Neural cell (in vitro differentiated cells): ENCODE data around the gene ZNRF2. TPM values are rescaled to one million over a fixed set of nuclear protein-coding genes. Genes with fewer than 3 reads are reported as not detected.

Source experiments
- H2AFZ ChIP-seq: fragments of 200-600, 300-800 bp; sonication (generic), shearing (Covaris generic); 2 replicates; pipeline ENCODE4 v1.6.0; 2014; ENCODE audit warnings: low read depth, mild to moderate bottlenecking, antibody characterized with exemption, low read length, moderate library complexity
- H3F3A ChIP-seq: fragments of 200-600 bp; shearing (Covaris generic); 2 replicates; pipeline ENCODE4 v1.6.1; 2016; ENCODE audit warnings: mild to moderate bottlenecking, moderate library complexity, mixed read lengths, antibody characterized with exemption, low read length; ENCODE audit not compliant: insufficient read depth, poor library complexity, severe bottlenecking
- H3K27ac ChIP-seq: fragments of 200-600, 300-800 bp; sonication (generic), shearing (Covaris generic); 2 replicates; pipeline ENCODE4 v1.5.1; 2014; ENCODE audit warnings: mild to moderate bottlenecking, low read length, moderate library complexity
- H3K27me3 ChIP-seq: fragments of 300-800, 200-600 bp; sonication (generic), shearing (Covaris generic); 2 replicates; pipeline ENCODE4 v1.6.0; 2014; ENCODE audit warnings: mild to moderate bottlenecking, low read depth, low read length, moderate library complexity; ENCODE audit not compliant: insufficient read depth
- H3K36me3 ChIP-seq: fragments of 300-800, 200-600 bp; sonication (generic), shearing (Covaris generic); 2 replicates; pipeline ENCODE4 v1.5.1; 2014; ENCODE audit warnings: mild to moderate bottlenecking, antibody characterized with exemption, low read length, moderate library complexity; ENCODE audit not compliant: insufficient read depth
- H3K4me2 ChIP-seq: fragments of 300-800, 200-600 bp; sonication (generic), shearing (Covaris generic); 2 replicates; pipeline ENCODE4 v1.6.0; 2014; ENCODE audit warnings: mild to moderate bottlenecking, low read length
- H3K4me3 ChIP-seq: fragments of 300-800, 200-600 bp; sonication (generic), shearing (Covaris generic); 2 replicates; pipeline ENCODE4 v1.5.1; 2014; ENCODE audit warnings: mild to moderate bottlenecking, low read length, moderate library complexity
- H3K79me2 ChIP-seq: fragments of 200-600 bp; shearing (Covaris generic); replicated peaks from 2 replicates; pipeline ENCODE4 v1.6.0; 2014; ENCODE audit warnings: mild to moderate bottlenecking, low read length, moderate library complexity; ENCODE audit not compliant: insufficient read depth
- H3K9ac ChIP-seq: fragments of 300-800, 200-600 bp; sonication (generic), shearing (Covaris generic); 2 replicates; pipeline ENCODE4 v1.6.1; 2016; ENCODE audit warnings: mild to moderate bottlenecking, low read length, mixed read lengths
- H3K9me2 ChIP-seq: fragments of 200-600 bp; shearing (Covaris generic); 2 replicates; pipeline ENCODE4 v1.6.1; 2016; ENCODE audit warnings: mild to moderate bottlenecking, low read length, mixed read lengths; ENCODE audit not compliant: insufficient read depth
- H3K9me3 ChIP-seq: fragments of 200-600, 300-800 bp; sonication (generic), shearing (Covaris generic); 2 replicates; pipeline ENCODE4 v1.6.1; 2016; ENCODE audit warnings: mild to moderate bottlenecking, mixed run types, low read length, moderate library complexity, mixed read lengths
- H4K20me1 ChIP-seq: fragments of 200-600 bp; shearing (Covaris generic); 2 replicates; pipeline ENCODE4 v1.6.1; 2016; ENCODE audit warnings: mild to moderate bottlenecking, mixed run types; ENCODE audit not compliant: insufficient read depth
- EP300 ChIP-seq: fragments of 450-650 bp; conservative IDR thresholded peaks from 2 replicates; pipeline ENCODE4 v1.6.1; 2014; ENCODE audit warnings: antibody characterized with exemption, mild to moderate bottlenecking, moderate library complexity; ENCODE audit not compliant: poor library complexity, severe bottlenecking
- EZH2 ChIP-seq: fragments of 200-600, 300-800 bp; shearing (Covaris generic), sonication (generic); IDR thresholded peaks from 2 replicates; pipeline ENCODE4 v1.6.1; 2014; ENCODE audit warnings: antibody characterized with exemption, low read length, borderline replicate concordance, mild to moderate bottlenecking; ENCODE audit not compliant: insufficient read depth, poor library complexity, severe bottlenecking
- MXI1 ChIP-seq: fragments of 450-650 bp; conservative IDR thresholded peaks from 2 replicates; pipeline ENCODE4 v1.6.1; 2014; ENCODE audit warnings: antibody characterized with exemption, mild to moderate bottlenecking; ENCODE audit not compliant: poor library complexity, severe bottlenecking
- POLR2AphosphoS5 ChIP-seq: IDR thresholded peaks from 2 replicates; pipeline ENCODE4 v1.6.1; 2012
- RAD21 ChIP-seq: fragments of 450-650 bp; conservative IDR thresholded peaks from 2 replicates; pipeline ENCODE4 v1.6.1; 2014; ENCODE audit warnings: antibody characterized with exemption, mild to moderate bottlenecking, moderate library complexity
- SMC3 ChIP-seq: fragments of 450-650 bp; conservative IDR thresholded peaks from 2 replicates; pipeline ENCODE4 v1.6.1; 2014; ENCODE audit warnings: antibody characterized with exemption, mild to moderate bottlenecking, moderate library complexity; ENCODE audit not compliant: poor library complexity
- TAF1 ChIP-seq: IDR thresholded peaks from 2 replicates; pipeline ENCODE4 v1.6.1; 2012; ENCODE audit warnings: low read depth
- polyA plus RNA-seq: library from polyadenylated mRNA; depleted of rRNA; stranded (reverse); fragments of >200 nt; gene quantifications from 2 replicates; pipeline ENCODE4 v1.2.3, GENCODE V29; 2014
- TF ChIP-seq, protein P1 (sequence below): fragments of 450-650 bp; IDR thresholded peaks from 2 replicates; pipeline ENCODE4 v1.5.1; 2014; ENCODE audit warnings: antibody characterized with exemption, mild to moderate bottlenecking, moderate library complexity; ENCODE audit not compliant: poor library complexity, severe bottlenecking
- TF ChIP-seq, protein P2 (sequence below): IDR thresholded peaks from 2 replicates; pipeline ENCODE4 v1.6.1; 2012; ENCODE audit warnings: borderline replicate concordance

ZNRF2 gene
- polyA plus RNA-seq, 1 donor from 2014 or later: 12.2 TPM

DNA sequence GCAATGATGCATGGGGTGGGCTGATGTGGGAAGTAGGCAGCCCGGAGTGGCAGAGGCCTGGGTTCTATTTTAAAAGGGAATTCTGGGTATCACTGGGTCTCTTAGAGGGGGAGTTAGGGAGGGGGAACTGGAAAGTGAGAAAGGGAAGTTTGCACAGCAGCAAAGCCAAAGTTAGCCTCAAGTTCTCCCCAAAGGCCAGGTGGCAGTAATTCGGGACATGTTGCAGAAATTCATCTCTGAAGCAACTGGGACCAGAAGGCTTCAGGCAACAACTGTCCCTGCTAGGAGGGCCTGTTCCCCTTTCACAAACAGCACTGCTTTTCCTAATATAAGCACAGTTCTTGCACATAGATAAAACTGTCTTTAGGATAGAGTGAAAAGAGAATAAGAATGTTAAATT is 126.8 kb downstream of the ZNRF2 start:
- no peak overlapping the region for H3K9ac ChIP-seq
- H3F3A ChIP-seq: no peaks in the 10 kb centered on the region
- no peak overlapping the region for H3K4me3 ChIP-seq
- H3K36me3 ChIP-seq: no peaks in the 10 kb centered on the region
- no peak overlapping the region for H3K27ac ChIP-seq
- TF ChIP-seq POLR2AphosphoS5: no peak
- TF ChIP-seq TAF1: no peak
- no peak for TF ChIP-seq RAD21
- TF ChIP-seq SMC3: no peak
- TF ChIP-seq, protein P1, sequence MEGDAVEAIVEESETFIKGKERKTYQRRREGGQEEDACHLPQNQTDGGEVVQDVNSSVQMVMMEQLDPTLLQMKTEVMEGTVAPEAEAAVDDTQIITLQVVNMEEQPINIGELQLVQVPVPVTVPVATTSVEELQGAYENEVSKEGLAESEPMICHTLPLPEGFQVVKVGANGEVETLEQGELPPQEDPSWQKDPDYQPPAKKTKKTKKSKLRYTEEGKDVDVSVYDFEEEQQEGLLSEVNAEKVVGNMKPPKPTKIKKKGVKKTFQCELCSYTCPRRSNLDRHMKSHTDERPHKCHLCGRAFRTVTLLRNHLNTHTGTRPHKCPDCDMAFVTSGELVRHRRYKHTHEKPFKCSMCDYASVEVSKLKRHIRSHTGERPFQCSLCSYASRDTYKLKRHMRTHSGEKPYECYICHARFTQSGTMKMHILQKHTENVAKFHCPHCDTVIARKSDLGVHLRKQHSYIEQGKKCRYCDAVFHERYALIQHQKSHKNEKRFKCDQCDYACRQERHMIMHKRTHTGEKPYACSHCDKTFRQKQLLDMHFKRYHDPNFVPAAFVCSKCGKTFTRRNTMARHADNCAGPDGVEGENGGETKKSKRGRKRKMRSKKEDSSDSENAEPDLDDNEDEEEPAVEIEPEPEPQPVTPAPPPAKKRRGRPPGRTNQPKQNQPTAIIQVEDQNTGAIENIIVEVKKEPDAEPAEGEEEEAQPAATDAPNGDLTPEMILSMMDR: no peak
- TF ChIP-seq, protein P2, sequence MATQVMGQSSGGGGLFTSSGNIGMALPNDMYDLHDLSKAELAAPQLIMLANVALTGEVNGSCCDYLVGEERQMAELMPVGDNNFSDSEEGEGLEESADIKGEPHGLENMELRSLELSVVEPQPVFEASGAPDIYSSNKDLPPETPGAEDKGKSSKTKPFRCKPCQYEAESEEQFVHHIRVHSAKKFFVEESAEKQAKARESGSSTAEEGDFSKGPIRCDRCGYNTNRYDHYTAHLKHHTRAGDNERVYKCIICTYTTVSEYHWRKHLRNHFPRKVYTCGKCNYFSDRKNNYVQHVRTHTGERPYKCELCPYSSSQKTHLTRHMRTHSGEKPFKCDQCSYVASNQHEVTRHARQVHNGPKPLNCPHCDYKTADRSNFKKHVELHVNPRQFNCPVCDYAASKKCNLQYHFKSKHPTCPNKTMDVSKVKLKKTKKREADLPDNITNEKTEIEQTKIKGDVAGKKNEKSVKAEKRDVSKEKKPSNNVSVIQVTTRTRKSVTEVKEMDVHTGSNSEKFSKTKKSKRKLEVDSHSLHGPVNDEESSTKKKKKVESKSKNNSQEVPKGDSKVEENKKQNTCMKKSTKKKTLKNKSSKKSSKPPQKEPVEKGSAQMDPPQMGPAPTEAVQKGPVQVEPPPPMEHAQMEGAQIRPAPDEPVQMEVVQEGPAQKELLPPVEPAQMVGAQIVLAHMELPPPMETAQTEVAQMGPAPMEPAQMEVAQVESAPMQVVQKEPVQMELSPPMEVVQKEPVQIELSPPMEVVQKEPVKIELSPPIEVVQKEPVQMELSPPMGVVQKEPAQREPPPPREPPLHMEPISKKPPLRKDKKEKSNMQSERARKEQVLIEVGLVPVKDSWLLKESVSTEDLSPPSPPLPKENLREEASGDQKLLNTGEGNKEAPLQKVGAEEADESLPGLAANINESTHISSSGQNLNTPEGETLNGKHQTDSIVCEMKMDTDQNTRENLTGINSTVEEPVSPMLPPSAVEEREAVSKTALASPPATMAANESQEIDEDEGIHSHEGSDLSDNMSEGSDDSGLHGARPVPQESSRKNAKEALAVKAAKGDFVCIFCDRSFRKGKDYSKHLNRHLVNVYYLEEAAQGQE: no peak
- H3K27me3 ChIP-seq: no peaks in the 10 kb centered on the region
- H3K79me2 ChIP-seq: no peaks in the 10 kb centered on the region
- H3K4me2 ChIP-seq: no peak overlapping the region
- H2AFZ ChIP-seq: no peak overlapping the region
- no peaks in the 10 kb centered on the region for H4K20me1 ChIP-seq
- no peaks in the 10 kb centered on the region for H3K9me2 ChIP-seq
- no peaks in the 10 kb centered on the region for H3K9me3 ChIP-seq

DNA sequence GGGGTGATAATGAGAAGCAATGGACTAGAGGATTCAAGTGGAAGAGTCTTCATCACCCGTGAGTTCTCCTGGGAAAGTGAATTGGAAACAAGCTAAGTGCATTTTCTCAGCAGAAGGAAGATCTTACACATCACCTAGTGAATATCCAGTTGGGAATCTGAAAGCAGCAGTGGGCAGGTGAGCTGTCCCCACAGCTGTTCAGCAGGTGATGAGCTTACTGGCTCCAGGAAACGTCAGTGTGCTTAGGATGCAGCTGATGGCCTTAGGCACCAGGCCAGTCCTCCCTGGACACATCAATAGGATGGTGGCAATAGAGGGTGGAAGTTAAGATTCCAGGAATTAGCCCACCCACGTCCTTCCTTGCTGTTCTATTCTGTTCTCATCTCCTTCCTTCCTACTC is 127.5 kb downstream of the ZNRF2 start:
- H3K27ac ChIP-seq: no peak overlapping the region
- no peaks in the 10 kb centered on the region for H3K27me3 ChIP-seq
- H3K4me2 ChIP-seq: no peak overlapping the region
- no peaks in the 10 kb centered on the region for H3F3A ChIP-seq
- no peaks in the 10 kb centered on the region for H3K9me3 ChIP-seq
- H3K9me2 ChIP-seq: no peaks in the 10 kb centered on the region
- no peak overlapping the region for H3K4me3 ChIP-seq
- no peaks in the 10 kb centered on the region for H4K20me1 ChIP-seq
- H2AFZ ChIP-seq: no peak overlapping the region
- TF ChIP-seq POLR2AphosphoS5 (no peak), EZH2 (no peak), TAF1 (no peak), SMC3 (no peak), RAD21 (no peak), EP300 (no peak), MXI1 (no peak)
- TF ChIP-seq, protein P1: no peak
- TF ChIP-seq, protein P2: no peak
- H3K36me3 ChIP-seq: no peaks in the 10 kb centered on the region
- no peak overlapping the region for H3K9ac ChIP-seq
- no peaks in the 10 kb centered on the region for H3K79me2 ChIP-seq
